Thyroid gland (tissue), 4 donors: ENCODE data around the gene SEZ6L. TPM values are rescaled to one million over a fixed set of nuclear protein-coding genes. Genes with fewer than 3 reads are reported as not detected.

Experiments
- DNase-seq, 2 donors: peaks; one replicate each; pipeline ENCODE4 v3.0.0-alpha.2; 2019
- H3K27ac ChIP-seq, 3 donors: fragments of 200-600 bp; sonication (generic); 1 replicate in 2 of 3; 2 replicates in 1 of 3; pipeline ENCODE4 v1.5.1; 2016 to 2019; ENCODE audit warnings: mild to moderate bottlenecking in 1 of 3, moderate library complexity in 1 of 3
- H3K27me3 ChIP-seq: fragments of 200-600 bp; sonication (generic); one replicate; pipeline ENCODE4 v1.5.1; 2019
- H3K36me3 ChIP-seq, 2 donors: fragments of 200-600 bp; sonication (generic); one replicate each; pipeline ENCODE4 v1.5.1; 2016 to 2019
- H3K4me1 ChIP-seq, 2 donors: fragments of 200-600 bp; sonication (generic); one replicate each; pipeline ENCODE4 v1.5.1; 2017 to 2019
- H3K4me3 ChIP-seq, 3 donors: fragments of 200-600 bp; sonication (generic); replicated peaks in 1 of 3; 1 replicate in 2 of 3; 2 replicates in 1 of 3; pipeline ENCODE4 v1.5.1; 2016; ENCODE audit warnings: mild to moderate bottlenecking in 1 of 3
- H3K9me3 ChIP-seq: fragments of 200-600 bp; sonication (generic); one replicate; pipeline ENCODE4 v1.5.1; 2017
- POLR2A ChIP-seq, 2 donors: fragments of 450-650 bp; IDR thresholded peaks; one replicate each; pipeline ENCODE4 v1.6.1; 2017; ENCODE audit warnings: antibody characterized with exemption in 2 of 2, mild to moderate bottlenecking in 2 of 2, moderate library complexity in 1 of 2
- WGBS, 2 donors: methylation state at CpG; one replicate each; pipeline ENCODE4 v1.1.5; 2017; 5-methylcytosine and 5-hydroxymethylcytosine counted together
- intact Hi-C: fragments of 100-400 bp; cut with DNase I; formaldehyde crosslinking; loops from one replicate; pipeline ENCODE4 v1.15.1; 2023
- total RNA-seq, 4 donors: library from RNA; depleted of rRNA; stranded (reverse); fragments of >200 nt; gene quantifications; one replicate each; pipeline ENCODE4 v1.2.3, GENCODE V29; 2016
- TF ChIP-seq, protein P1 (sequence below), 6 experiments: fragments of 200-600 bp in 3 of 6; fragments of 450-650 bp in 3 of 6; sonication (generic) in 3 of 6; IDR thresholded peaks; one replicate each; pipeline ENCODE4 v1.5.1; 2016 to 2019; ENCODE audit warnings: antibody characterized with exemption in 6 of 6, mild to moderate bottlenecking in 2 of 6, inconsistent platforms in 1 of 6, moderate library complexity in 1 of 6

The SEZ6L gene
- total RNA-seq, 4 donors from 2014 or later, result 0.13 to 0.22 (median 0.17) TPM; not detected in 1

- Histone ChIP-seq H3K9me3 (no peaks in the 10 kb centered on the region), H3K4me3 (no peak overlapping the region), H3K36me3 (no peaks in the 10 kb centered on the region), H3K27ac (no peak overlapping the region), H3K27me3 (no peaks in the 10 kb centered on the region), H3K4me1 (no peaks in the 10 kb centered on the region)
- no peak for DNase-seq
- 58 to 70% methylated on average over 2 of the region's 2 CpGs for WGBS, 2 donors
- no peak for TF ChIP-seq POLR2A (IDR thresholded peaks at IDR 0.05)
- TF ChIP-seq, protein P1, sequence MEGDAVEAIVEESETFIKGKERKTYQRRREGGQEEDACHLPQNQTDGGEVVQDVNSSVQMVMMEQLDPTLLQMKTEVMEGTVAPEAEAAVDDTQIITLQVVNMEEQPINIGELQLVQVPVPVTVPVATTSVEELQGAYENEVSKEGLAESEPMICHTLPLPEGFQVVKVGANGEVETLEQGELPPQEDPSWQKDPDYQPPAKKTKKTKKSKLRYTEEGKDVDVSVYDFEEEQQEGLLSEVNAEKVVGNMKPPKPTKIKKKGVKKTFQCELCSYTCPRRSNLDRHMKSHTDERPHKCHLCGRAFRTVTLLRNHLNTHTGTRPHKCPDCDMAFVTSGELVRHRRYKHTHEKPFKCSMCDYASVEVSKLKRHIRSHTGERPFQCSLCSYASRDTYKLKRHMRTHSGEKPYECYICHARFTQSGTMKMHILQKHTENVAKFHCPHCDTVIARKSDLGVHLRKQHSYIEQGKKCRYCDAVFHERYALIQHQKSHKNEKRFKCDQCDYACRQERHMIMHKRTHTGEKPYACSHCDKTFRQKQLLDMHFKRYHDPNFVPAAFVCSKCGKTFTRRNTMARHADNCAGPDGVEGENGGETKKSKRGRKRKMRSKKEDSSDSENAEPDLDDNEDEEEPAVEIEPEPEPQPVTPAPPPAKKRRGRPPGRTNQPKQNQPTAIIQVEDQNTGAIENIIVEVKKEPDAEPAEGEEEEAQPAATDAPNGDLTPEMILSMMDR (IDR thresholded peaks at IDR 0.05), result no peak
- intact Hi-C loops, result no loop called here
Observed at GRCh38 chr22:26194877-26195276, 25.6 kb downstream of the SEZ6L start.

DNA sequence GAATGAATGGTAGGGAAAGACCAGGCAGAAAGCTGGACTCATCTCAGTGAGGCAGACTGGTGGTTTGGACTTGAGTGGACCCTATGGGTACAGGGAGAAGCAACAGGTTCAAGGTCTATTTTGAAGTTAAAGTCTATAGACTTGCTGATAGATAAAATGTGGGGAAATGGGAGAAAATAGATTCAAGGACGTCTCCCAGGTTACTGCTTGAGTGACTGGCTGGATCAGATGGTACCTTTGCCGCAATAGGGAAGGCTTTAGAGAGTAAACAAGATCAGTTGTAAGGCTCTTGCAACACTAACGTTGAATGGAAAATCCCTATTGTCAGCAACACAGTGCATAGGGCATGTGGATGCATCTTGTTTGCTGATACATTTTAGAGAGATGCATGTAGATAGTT, 27.4 kb downstream of the SEZ6L start:
- Histone ChIP-seq H3K27me3 (no peaks in the 10 kb centered on the region), H3K4me1 (no peaks in the 10 kb centered on the region), H3K27ac (no peak overlapping the region), H3K9me3 (no peaks in the 10 kb centered on the region), H3K36me3 (no peaks in the 10 kb centered on the region), H3K4me3 (no peak overlapping the region)
- 45 to 47% methylated on average over 3 of the region's 3 CpGs for WGBS, 2 donors
- no peak for DNase-seq
- TF ChIP-seq, protein P1 (IDR thresholded peaks at IDR 0.05), result no peak
- no peak for TF ChIP-seq POLR2A (IDR thresholded peaks at IDR 0.05)
- intact Hi-C loops, result no loop called here

DNA sequence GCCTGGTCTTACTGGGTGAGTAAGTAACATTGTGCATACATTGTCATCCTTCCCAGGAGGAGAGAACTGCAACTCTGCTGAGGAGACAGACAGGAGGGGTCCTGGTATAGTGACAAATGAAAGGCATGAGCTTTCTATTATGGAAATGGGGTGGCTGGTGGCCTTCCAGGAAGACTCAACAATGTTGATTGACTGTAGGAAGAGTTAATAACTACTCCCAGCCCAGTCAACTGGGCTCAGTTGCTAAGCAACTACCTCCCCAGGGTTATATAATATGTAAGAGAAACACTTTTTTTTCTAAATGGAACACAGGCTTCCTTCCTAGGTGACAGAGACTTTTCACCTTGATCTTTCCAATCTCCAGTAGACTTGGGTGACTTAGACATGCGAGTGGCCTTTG, 28.2 kb downstream of the SEZ6L start:
- H3K36me3 ChIP-seq, result no peaks in the 10 kb centered on the region

DNA sequence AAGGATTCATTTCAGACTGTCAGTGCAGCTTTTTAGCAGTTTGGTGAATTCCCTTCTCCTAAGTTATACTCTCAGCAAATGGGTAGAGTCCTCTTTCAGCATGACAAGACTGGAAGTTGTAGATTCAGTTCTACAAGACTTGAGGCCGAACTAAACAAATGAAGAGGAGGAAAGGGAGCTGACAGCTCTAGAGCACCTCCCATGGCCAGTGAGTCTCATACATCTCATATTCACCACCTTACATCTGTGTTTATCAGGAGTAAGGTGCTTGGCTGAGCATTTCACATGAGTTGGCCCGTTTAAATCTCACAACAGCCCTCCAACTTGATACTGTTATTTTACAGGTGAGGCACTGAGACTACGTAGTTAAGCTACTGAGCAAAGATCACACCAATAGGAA, 30.4 kb downstream of the SEZ6L start:
- Histone ChIP-seq H3K4me3 (no peak overlapping the region), H3K27me3 (no peaks in the 10 kb centered on the region), H3K4me1 (no peaks in the 10 kb centered on the region), H3K9me3 (no peaks in the 10 kb centered on the region), H3K27ac (no peak overlapping the region), H3K36me3 (no peaks in the 10 kb centered on the region)
- no peak for DNase-seq
- TF ChIP-seq POLR2A (IDR thresholded peaks at IDR 0.05), result no peak
- TF ChIP-seq, protein P1 (IDR thresholded peaks at IDR 0.05), result no peak
- intact Hi-C loops, result no loop called here
- 39 to 40% methylated on average over 3 of the region's 3 CpGs for WGBS, 2 donors

More for the DNA sequence above, 28.2 kb downstream of the SEZ6L start:
- WGBS, 2 donors, result 82 to 91% methylated on average over 1 of the region's 1 CpG
- Histone ChIP-seq H3K27me3 (no peaks in the 10 kb centered on the region), H3K4me1 (no peaks in the 10 kb centered on the region), H3K27ac (no peak overlapping the region), H3K4me3 (no peak overlapping the region), H3K9me3 (no peaks in the 10 kb centered on the region)
- intact Hi-C loops, result no loop called here
- no peak for DNase-seq
- TF ChIP-seq, protein P1 (IDR thresholded peaks at IDR 0.05), result no peak
- TF ChIP-seq POLR2A (IDR thresholded peaks at IDR 0.05), result no peak

GRCh38 chr22:26202280-26202924, 33.1 kb downstream of the SEZ6L start:
- H3K27me3 ChIP-seq, result no peaks in the 10 kb centered on the region
- TF ChIP-seq, protein P1 (IDR thresholded peaks at IDR 0.05), result no peak
- TF ChIP-seq POLR2A (IDR thresholded peaks at IDR 0.05), result no peak

More at GRCh38 chr22:26202280-26202924, 33.1 kb downstream of the SEZ6L start:
- H3K9me3 ChIP-seq, result no peaks in the 10 kb centered on the region
- no peak for DNase-seq
- H3K4me3 ChIP-seq, result no peak overlapping the region
- no peaks in the 10 kb centered on the region for H3K4me1 ChIP-seq
- WGBS, 2 donors, result 63 to 67% methylated on average over 5 of the region's 5 CpGs
- intact Hi-C loops, result no loop called here
- H3K36me3 ChIP-seq, result no peaks in the 10 kb centered on the region
- no peak overlapping the region for H3K27ac ChIP-seq
